Lower leg skin (tissue), 4 donors: ENCODE measurements around the gene CCDC91. TPM values are rescaled to one million over a fixed set of nuclear protein-coding genes. Genes with fewer than 3 reads are reported as not detected.

Experiments used
- DNase-seq, 2 donors: peaks; one replicate each; pipeline ENCODE4 v3.0.0-alpha.2; 2019; ENCODE audit warnings: low spot score in 2 of 2
- H3K4me3 ChIP-seq: fragments of 200-600 bp; sonication (generic); 2 replicates; pipeline ENCODE4 v1.5.1; 2017; ENCODE audit warnings: mild to moderate bottlenecking, low read depth; ENCODE audit not compliant: poor library complexity, severe bottlenecking
- POLR2A ChIP-seq, 2 donors: fragments of 450-650 bp; IDR thresholded peaks; one replicate each; pipeline ENCODE4 v1.6.1; 2016 to 2017; ENCODE audit warnings: antibody characterized with exemption in 2 of 2, mild to moderate bottlenecking in 1 of 2, moderate library complexity in 1 of 2
- WGBS, 2 donors: methylation state at CpG; one replicate each; pipeline ENCODE4 v1.1.5; 2018; 5-methylcytosine and 5-hydroxymethylcytosine counted together
- intact Hi-C: fragments of 100-400 bp; cut with DNase I; formaldehyde crosslinking; loops from one replicate; pipeline ENCODE4 v1.15.0; 2023; ENCODE audit warnings: low total_unique reads
- total RNA-seq, 4 donors: library from RNA; depleted of rRNA; stranded (reverse); fragments of >200 nt; gene quantifications; one replicate each; pipeline ENCODE4 v1.1.0, GENCODE V29; 2016
- TF ChIP-seq, protein P1 (sequence below), 3 donors: fragments of 450-650 bp; IDR thresholded peaks; one replicate each; pipeline ENCODE4 v1.5.1; 2016; ENCODE audit warnings: antibody characterized with exemption in 3 of 3, mild to moderate bottlenecking in 3 of 3, moderate library complexity in 2 of 3

CCDC91 gene
- total RNA-seq, 4 donors from 2014 or later, result 13.8 to 31.0 (median 23.3) TPM

DNA sequence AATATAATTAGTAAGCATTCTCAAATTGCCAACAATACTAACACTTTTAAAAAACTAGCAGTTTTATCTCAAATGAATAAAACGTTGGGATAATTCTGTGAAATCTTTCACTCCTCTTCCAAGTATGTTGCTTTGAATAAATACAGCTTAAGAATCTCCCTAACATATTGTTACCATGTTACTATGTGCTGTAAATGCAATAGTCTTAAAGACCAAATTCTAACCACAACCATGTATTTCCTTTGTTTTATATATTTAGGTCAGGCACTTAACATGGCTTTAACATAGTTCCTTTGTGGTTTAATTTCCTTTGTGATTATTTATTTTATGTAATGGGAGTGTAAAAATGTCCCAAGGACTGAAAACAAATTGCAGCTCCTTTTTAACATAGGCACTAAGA lies 33.9 kb upstream of the CCDC91 start:
- no peak for DNase-seq
- 75 to 83% methylated on average over 1 of the region's 1 CpG for WGBS, 2 donors
- intact Hi-C loops, result no loop called here
- TF ChIP-seq, protein P1, sequence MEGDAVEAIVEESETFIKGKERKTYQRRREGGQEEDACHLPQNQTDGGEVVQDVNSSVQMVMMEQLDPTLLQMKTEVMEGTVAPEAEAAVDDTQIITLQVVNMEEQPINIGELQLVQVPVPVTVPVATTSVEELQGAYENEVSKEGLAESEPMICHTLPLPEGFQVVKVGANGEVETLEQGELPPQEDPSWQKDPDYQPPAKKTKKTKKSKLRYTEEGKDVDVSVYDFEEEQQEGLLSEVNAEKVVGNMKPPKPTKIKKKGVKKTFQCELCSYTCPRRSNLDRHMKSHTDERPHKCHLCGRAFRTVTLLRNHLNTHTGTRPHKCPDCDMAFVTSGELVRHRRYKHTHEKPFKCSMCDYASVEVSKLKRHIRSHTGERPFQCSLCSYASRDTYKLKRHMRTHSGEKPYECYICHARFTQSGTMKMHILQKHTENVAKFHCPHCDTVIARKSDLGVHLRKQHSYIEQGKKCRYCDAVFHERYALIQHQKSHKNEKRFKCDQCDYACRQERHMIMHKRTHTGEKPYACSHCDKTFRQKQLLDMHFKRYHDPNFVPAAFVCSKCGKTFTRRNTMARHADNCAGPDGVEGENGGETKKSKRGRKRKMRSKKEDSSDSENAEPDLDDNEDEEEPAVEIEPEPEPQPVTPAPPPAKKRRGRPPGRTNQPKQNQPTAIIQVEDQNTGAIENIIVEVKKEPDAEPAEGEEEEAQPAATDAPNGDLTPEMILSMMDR (IDR thresholded peaks at IDR 0.05), result no peak
- TF ChIP-seq POLR2A (IDR thresholded peaks at IDR 0.05), result no peak
- H3K4me3 ChIP-seq, result no peak overlapping the region

DNA sequence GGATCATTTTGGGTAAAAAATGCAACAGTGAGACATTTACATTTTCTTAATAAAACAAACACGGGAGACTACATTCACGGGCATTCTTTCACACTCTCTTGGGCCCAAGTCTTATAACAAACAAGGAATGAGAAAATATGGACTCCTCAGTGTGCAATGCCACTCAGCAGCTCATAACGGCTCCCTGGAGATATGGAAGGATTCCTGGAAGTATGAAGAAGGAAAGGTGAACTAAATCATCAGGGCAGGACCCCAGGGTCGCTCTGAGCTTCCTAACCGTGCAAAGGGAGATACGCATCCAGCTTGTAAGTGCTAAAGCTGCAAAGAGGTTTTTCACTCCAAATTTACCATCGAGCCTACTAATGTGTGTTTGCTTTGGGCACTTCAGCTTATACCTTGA lies 33.5 kb upstream of the CCDC91 start:
- intact Hi-C loops, result no loop called here
- no peak overlapping the region for H3K4me3 ChIP-seq
- TF ChIP-seq, protein P1 (IDR thresholded peaks at IDR 0.05), result no peak
- no peak for TF ChIP-seq POLR2A (IDR thresholded peaks at IDR 0.05)
- DNase-seq, result no peak
- WGBS, 2 donors, result 83 to 90% methylated on average over 7 of the region's 7 CpGs

DNA sequence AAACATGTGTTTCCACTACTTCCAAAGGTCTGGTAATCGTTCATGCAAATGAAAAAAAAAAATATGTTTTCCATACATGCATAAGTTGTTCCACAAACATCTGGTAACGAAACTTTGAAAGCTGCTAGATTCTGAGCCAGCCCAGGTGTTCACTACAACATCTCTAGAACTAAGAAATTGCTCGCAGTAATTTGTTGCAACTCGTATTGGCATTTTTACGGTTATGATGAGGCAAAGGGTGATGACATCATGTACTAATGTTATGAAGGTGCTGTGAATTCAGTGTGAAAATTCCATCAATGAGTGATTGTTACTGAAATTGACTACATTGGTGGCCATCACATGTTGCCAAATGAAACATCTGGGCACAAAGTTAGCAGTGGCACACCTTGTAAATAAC lies 31.9 kb upstream of the CCDC91 start:
- intact Hi-C loops, result no loop called here
- 42 to 44% methylated on average over 5 of the region's 5 CpGs for WGBS, 2 donors
- DNase-seq, result no peak
- no peak for TF ChIP-seq POLR2A (IDR thresholded peaks at IDR 0.05)
- TF ChIP-seq, protein P1 (IDR thresholded peaks at IDR 0.05), result no peak
- no peak overlapping the region for H3K4me3 ChIP-seq

DNA sequence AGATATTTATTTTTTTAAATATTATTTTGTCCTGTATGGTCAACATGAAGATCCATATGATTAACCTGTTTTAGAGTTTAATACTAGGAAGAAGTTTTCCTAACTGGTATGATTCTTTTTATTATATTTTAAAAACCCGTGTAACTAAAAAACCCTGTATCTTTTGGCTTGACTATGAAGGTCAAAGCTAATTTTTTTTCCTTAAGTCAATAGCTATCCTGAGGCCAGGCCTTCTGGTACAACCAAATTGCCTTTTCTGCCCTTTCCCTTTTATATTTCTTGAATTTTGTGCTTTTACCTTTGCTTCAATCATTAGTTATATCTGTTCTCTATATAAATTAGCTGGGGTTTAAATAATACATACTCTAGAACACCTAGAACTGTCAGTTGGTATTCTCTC lies 30.6 kb upstream of the CCDC91 start:
- DNase-seq, result no peak
- intact Hi-C loops, result no loop called here
- TF ChIP-seq POLR2A (IDR thresholded peaks at IDR 0.05), result no peak
- TF ChIP-seq, protein P1 (IDR thresholded peaks at IDR 0.05), result no peak
- H3K4me3 ChIP-seq, result no peak overlapping the region
- WGBS, 2 donors, result 91 to 94% methylated on average over 1 of the region's 1 CpG

DNA sequence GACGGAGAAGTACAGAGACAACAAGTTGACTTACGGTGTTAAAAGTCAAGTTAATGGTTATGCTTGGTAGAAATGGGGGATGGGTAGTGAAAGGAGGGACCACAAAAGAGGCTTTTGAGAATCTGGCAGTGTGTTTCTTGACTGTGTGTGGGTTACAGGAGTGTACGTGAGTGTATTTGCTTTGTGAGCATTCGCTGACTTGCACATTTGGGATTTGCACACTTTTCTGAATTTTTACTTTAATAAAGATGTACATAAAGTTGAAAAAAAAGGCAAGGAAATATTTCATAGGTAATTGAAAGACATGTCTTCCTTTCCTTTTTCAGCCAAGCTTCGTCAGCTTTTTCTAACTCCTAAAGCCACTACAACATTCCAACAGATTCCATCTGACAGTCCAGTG lies 28.6 kb upstream of the CCDC91 start:
- no peak for DNase-seq
- 91 to 95% methylated on average over 5 of the region's 5 CpGs for WGBS, 2 donors
- TF ChIP-seq, protein P1 (IDR thresholded peaks at IDR 0.05), result no peak
- TF ChIP-seq POLR2A (IDR thresholded peaks at IDR 0.05), result no peak
- no peak overlapping the region for H3K4me3 ChIP-seq
- intact Hi-C loops, result no loop called here

DNA sequence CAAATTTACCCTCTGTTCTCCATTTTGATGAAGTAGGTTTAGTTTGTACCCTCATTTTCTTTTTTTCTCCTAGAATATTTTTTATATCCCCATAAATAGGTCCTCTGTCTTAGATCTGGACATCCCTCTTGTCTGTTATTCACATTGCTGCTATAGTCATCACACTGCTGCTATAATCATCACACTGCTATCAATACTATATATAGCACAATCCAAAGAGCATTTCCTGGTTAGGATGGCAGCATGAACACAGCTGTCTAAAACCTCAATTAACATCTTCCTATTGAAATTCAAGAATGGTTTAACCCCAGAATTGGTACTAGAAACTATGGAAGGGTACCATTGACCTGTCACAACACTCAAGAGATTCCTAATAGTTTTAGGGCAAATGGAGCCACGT lies 27.6 kb upstream of the CCDC91 start:
- no peak for DNase-seq
- WGBS, 2 donors, result 86 to 97% methylated on average over 1 of the region's 1 CpG
- TF ChIP-seq, protein P1 (IDR thresholded peaks at IDR 0.05), result no peak
- TF ChIP-seq POLR2A (IDR thresholded peaks at IDR 0.05), result no peak
- intact Hi-C loops, result no loop called here
- no peak overlapping the region for H3K4me3 ChIP-seq
